Mucosa of stomach (tissue), 1 donor: ENCODE results near the gene ZFAND3.

Experiments
- H3K27me3 ChIP-seq: one replicate; pipeline ENCODE4 v1.7.0; 2013; ENCODE audit warnings: mild to moderate bottlenecking, low read length; ENCODE audit not compliant: control insufficient read depth, insufficient read depth
- H3K36me3 ChIP-seq: one replicate; pipeline ENCODE4 v1.7.0; 2013; ENCODE audit warnings: low read length; ENCODE audit not compliant: control insufficient read depth, insufficient read depth
- H3K4me1 ChIP-seq: one replicate; pipeline ENCODE4 v1.7.0; 2013; ENCODE audit warnings: mild to moderate bottlenecking, low read length; ENCODE audit not compliant: control insufficient read depth, insufficient read depth
- H3K4me3 ChIP-seq: one replicate; pipeline ENCODE4 v1.7.0; 2013; ENCODE audit warnings: low read length
- H3K9ac ChIP-seq: one replicate; pipeline ENCODE4 v1.7.0; 2013; ENCODE audit warnings: mild to moderate bottlenecking, low read length, moderate library complexity
- H3K9me3 ChIP-seq: one replicate; pipeline ENCODE4 v1.7.0; 2013; ENCODE audit warnings: mild to moderate bottlenecking, low read length, moderate library complexity; ENCODE audit not compliant: control insufficient read depth
- donor health status: Pancreatic carcinoma.

ZFAND3 gene

DNA sequence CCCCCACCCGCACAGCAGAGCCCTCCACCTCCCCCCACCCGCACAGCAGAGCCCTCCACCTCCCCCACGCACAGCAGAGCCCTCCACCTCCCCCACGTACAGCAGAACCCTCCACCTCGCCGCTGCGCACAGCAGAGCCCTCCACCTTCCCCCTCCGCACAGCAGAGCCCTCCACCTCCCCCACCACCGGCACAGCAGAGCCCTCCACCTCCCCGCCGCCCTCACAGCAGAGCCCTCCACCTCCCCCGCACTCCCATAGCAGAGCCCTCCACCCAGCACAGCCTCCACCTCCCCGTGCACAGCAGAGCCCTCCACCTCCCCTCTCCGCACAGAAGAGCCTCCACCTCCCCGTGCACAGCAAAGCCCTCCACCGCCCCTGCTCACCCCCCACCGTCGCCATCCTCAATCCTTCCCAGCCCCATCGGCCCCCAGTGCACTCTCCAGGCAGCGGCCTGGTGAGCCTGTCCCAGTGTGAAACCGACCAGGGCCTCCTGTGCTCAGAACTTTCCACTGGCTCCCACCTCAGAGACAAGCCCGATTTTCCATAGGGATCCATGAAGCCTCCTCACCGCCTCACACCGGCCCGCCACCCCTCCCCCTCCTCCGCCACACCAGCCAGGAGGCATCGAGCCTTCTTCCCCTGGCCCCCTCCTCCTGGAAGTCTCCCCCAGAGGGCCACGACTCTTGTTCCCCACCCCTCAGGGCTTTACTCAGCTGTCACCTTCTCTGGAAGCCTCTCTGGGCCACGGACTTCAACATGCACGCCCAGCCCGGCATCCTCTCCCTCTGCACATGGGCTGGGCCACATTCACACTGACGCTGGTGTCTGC, 347.1 kb downstream of the ZFAND3 start:
- H3K4me3 ChIP-seq: no peak overlapping the region
- H3K36me3 ChIP-seq: no peaks in the 10 kb centered on the region
- no peaks in the 10 kb centered on the region for H3K27me3 ChIP-seq
- H3K4me1 ChIP-seq: peaks cover 11% of the 10 kb centered on the region
- no peaks in the 10 kb centered on the region for H3K9me3 ChIP-seq
- no peak overlapping the region for H3K9ac ChIP-seq

DNA sequence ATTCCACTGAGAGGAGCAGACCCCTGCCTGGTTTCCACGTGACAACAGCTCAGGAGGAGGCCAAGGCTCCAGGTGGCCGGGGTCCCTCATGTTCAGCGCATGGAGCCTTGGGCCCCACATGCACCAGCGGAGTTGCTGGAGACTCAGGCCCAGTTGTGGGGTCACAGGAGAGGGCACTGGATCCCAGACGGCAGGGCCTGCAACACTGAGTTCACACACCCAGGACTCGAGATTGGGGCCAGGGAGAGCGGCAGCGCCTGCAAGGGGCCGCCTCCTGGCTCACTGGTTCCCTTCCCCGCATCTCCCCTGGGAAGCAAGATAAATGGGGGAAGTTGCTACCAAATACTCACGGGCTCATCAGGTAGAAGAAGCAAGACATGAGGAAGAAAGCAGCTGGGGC, 348.1 kb downstream of the ZFAND3 start:
- H3K9ac ChIP-seq: no peak overlapping the region
- no peak overlapping the region for H3K4me3 ChIP-seq
- H3K4me1 ChIP-seq: peaks cover 11% of the 10 kb centered on the region

DNA sequence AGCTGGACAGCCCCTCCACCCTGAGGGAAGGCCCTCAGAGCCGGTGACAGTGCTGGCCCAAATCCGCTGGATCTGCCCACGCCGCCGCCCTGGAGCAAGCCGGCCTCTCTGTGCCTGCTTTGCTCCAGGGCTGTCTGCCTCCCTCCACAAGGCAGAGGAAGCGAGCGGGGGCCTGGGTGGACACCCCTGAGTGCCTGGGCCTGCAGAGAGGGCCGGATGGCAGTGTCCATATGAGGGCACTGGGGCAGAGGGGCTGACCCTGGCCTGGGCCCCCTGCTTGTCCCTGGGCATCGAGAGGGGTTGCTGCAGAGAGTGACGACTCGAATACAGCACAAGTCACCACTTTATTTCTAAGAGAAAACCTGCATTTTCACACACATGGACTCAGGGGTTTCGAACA, 348.6 kb downstream of the ZFAND3 start:
- Histone ChIP-seq H3K9ac (no peak overlapping the region), H3K27me3 (no peaks in the 10 kb centered on the region), H3K36me3 (no peaks in the 10 kb centered on the region), H3K4me1 (peaks cover 11% of the 10 kb centered on the region), H3K4me3 (no peak overlapping the region), H3K9me3 (no peaks in the 10 kb centered on the region)

More for the DNA sequence above, 348.1 kb downstream of the ZFAND3 start:
- Histone ChIP-seq H3K27me3 (no peaks in the 10 kb centered on the region), H3K9me3 (no peaks in the 10 kb centered on the region), H3K36me3 (no peaks in the 10 kb centered on the region)

DNA sequence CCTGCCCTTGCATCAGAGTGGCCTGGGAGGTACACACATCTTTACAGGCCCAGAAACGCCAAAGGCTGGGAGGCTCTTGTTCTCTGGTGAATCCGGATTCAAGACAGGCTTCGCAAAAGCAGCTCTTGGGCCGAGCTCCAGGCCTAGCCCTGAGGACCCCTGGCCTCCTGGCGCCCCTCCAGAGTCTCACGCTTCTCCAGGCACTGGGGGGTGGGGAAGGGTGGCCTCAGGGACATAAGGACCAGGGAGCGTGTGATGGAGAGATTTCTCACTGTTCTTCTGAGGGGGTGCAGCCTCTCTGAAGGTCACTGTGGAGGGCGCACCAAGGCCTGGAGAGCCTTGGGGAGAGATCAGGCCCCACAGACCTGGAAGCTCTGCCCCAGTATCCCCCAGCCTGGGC, 349.2 kb downstream of the ZFAND3 start:
- Histone ChIP-seq H3K27me3 (no peaks in the 10 kb centered on the region), H3K36me3 (no peaks in the 10 kb centered on the region), H3K4me1 (peaks cover 13% of the 10 kb centered on the region), H3K9me3 (no peaks in the 10 kb centered on the region), H3K4me3 (no peak overlapping the region), H3K9ac (no peak overlapping the region)

DNA sequence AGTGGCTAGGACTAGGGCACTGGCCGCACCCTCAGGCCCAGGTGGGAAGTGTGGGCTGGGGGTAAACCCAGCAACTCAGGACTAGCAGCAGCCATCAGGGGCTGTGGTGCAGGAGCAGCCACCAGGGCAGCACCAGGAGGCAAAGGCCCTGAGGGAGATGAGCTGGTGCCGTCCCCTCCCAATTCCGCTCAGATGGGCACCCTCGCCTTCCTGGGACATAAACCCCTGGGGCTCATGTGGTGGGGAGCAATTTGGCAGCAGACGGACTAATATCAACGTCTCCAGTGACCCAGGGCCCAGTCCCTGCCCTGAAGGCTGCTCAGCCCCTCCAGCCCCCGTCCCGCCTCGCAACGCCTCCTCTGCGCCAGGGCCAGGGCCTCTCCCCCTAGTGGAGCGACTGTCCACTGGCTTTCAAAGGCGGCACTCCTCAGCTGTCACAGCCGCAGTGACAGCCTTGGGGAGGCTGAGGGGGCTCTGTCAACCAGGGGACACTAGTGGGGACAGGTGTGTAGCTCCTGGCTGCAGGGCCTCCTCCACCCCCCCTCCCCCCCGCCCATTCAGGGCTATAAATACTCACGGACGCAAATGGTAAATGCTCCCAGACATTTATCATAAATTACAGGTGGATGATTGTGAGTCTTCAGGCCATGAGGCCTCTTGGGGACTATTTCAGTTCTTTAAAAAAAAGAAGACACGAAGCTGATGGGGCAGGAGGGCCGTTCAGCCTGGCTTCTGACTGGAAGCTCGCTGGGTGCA, 349.9 kb downstream of the ZFAND3 start:
- Histone ChIP-seq H3K4me3 (no peak overlapping the region), H3K9ac (no peak overlapping the region), H3K9me3 (no peaks in the 10 kb centered on the region), H3K36me3 (no peaks in the 10 kb centered on the region), H3K4me1 (peaks cover 10% of the 10 kb centered on the region), H3K27me3 (no peaks in the 10 kb centered on the region)

DNA sequence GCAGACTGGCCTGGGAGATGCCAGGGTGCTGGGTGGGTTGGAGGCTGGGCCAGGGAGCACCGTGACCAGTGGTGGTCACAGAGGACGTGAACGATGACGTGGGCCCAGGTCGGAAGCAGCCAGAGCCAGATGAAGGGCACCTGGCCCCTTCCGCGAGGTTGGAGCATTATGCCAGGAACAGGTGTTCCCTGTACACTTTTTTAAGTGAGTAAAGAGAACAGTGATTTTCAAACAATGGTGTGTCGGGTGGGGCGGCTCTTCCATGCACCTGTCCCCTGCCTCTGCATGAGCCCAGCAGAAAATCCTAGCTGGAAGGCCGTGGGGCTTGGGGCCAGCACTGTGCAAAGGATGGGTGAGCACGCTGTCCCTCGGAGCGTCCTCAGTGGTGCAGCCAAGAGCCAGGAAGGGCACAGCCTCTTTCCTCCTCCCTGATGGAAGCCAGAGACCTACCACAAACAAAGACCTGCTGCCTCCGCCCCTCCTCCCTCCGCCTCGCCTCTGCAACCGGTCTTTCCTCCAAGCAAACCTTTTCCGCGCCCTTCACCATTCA, 350.5 kb downstream of the ZFAND3 start:
- H3K4me3 ChIP-seq: no peak overlapping the region
- H3K4me1 ChIP-seq: peaks cover 10% of the 10 kb centered on the region
- H3K36me3 ChIP-seq: no peaks in the 10 kb centered on the region
- no peaks in the 10 kb centered on the region for H3K27me3 ChIP-seq
- H3K9me3 ChIP-seq: no peaks in the 10 kb centered on the region
- no peak overlapping the region for H3K9ac ChIP-seq

DNA sequence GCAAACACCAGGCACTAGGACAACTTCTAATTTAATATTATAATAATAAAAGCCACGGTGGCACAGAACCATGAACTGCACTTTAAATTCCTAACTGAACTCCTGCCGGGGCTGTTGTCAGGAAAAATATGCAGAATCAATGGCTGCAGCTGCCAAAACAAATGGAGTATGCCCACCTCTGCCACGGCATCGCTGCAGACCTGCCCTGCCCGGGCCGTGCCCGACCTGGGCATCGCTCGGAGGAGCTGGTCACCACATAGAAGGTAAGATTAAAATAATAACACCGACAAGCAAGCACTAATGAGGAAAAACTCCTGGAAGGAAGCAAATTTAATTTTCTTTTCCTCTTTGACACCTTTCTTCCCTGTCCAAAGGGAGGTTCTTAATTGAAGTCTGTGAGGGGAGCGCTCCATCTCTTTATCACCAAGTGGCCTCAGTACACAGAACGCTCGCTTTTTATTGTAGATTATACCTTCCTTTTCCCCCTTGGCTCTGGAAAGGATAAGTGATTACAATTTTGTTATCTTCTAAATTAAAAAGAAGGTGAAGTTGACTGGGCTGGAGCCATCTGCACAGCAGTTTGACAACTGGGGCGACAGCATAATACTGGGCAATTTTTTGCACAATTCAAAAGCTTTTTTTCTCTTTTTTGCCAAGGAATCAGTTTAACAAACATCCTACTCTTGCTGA, 351.3 kb downstream of the ZFAND3 start:
- H3K9ac ChIP-seq: no peak overlapping the region
- no peaks in the 10 kb centered on the region for H3K9me3 ChIP-seq
- peaks cover 10% of the 10 kb centered on the region for H3K4me1 ChIP-seq
- H3K36me3 ChIP-seq: no peaks in the 10 kb centered on the region
- H3K27me3 ChIP-seq: no peaks in the 10 kb centered on the region
- H3K4me3 ChIP-seq: no peak overlapping the region

DNA sequence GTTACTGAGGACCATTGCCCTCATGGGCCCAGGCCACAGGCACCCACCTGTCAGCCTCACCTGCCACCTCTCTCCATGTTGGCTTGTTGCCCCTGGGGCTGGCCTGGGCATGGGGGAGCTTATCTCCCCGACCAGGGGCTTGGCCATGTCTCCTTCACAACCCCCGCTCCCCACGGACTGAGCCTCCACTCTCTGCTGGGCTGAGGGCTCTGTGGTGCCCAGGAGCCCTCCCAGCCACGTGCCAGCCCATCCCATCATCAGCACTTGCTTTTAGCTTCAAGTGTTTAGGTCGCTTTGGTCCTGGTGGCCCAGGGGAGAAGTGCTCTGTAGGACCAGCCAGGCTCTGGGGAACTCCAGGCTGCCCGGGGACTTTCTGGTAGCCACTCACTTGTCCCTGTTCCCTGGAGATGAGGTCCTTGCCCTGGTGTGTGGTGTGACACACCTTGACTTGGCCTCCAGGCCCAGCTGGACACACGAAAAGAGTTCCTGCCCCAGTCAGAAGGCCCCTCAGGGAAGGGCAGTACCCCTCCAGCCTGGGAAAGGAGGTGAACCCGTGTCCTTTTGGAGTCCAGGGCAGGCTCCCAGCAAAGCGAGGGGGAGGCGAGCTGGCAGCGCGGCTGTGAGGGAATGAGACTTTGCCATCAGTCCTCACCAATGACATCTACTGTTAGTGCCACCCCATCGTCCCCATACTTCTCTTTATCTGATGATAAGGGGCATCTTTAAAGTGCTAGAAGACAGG, 352.6 kb downstream of the ZFAND3 start:
- no peaks in the 10 kb centered on the region for H3K9me3 ChIP-seq
- no peak overlapping the region for H3K9ac ChIP-seq
- no peaks in the 10 kb centered on the region for H3K27me3 ChIP-seq
- H3K4me3 ChIP-seq: no peak overlapping the region
- peaks cover 21% of the 10 kb centered on the region for H3K4me1 ChIP-seq
- H3K36me3 ChIP-seq: no peaks in the 10 kb centered on the region

DNA sequence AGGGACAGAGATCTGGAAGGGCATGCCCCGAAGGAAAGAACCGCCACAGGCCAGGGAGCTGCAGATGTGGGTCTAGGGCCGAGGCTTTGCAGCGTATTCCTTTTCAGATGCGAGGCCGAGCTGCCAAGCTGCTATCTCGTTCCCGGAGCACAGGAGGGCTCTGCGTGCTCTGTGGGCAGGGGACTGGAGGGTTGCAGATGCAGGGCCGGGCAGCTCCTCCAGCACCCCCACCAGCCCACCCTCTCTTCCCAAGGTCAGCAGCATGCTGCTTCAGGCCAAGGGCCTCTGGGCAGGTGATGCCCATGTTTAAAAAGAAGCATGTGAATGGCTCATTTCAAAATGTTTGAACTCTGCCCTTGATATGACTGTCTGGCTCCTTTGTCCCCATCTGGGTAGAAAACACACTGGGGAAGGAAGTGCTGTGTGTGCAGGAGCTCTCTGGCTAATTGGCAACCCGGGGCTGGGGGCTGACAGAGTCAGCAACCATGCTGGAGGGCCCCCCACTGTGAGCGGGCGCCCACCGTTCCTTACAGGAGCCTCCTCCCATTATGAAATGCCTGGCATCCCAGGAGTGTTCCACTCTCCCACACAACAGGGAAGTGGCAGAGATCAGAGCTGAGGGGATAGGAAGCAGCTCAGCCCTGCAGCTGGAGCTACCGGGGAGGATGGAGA, 353.3 kb downstream of the ZFAND3 start:
- Histone ChIP-seq H3K9me3 (no peaks in the 10 kb centered on the region), H3K36me3 (no peaks in the 10 kb centered on the region), H3K4me3 (no peak overlapping the region), H3K27me3 (no peaks in the 10 kb centered on the region), H3K9ac (no peak overlapping the region), H3K4me1 (peaks cover 28% of the 10 kb centered on the region)

DNA sequence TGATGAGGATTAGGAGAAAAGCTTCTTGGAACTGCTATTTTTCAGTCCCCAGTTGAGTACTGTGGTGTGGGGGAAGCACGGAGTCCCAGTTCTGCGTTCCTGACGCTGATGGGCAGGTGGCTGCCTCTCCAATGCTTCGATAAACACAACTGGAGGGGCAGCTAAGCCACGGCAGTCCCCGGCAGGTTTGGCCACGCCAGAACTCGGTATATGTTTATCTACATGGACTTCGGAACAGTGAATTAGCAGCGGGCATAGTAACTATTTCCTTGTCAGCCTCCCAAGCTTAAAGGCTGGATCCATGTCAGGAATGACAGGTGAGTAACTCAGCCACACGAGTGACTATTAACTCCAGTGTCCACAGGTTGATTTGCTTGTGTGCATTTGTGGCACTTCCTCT, 354.4 kb downstream of the ZFAND3 start:
- Histone ChIP-seq H3K9ac (no peak overlapping the region), H3K36me3 (no peaks in the 10 kb centered on the region)

DNA sequence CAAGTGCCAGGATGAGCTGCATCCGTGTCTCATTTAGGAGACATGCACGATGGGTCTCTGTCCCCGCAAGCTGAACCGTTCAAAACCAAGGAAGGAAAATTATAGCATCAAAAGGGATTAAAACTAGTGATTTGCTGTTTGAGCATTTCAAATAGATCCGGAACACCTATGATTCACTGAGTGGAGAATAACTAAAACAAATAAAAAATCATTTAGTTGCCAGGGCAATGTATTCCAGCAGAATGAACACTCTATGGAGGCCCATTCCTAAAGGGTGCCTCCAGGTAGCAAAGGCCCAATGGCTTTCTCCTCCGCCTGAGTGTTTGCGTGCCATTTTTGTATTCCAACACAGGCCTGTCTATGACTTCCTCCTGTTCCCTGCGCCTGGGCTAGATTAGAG, 354.8 kb downstream of the ZFAND3 start:
- Histone ChIP-seq H3K36me3 (no peaks in the 10 kb centered on the region), H3K9me3 (no peaks in the 10 kb centered on the region), H3K4me3 (no peak overlapping the region), H3K27me3 (no peaks in the 10 kb centered on the region), H3K4me1 (peaks cover 35% of the 10 kb centered on the region), H3K9ac (no peak overlapping the region)

More for the DNA sequence above, 354.4 kb downstream of the ZFAND3 start:
- Histone ChIP-seq H3K9me3 (no peaks in the 10 kb centered on the region), H3K4me1 (peaks cover 35% of the 10 kb centered on the region), H3K4me3 (no peak overlapping the region), H3K27me3 (no peaks in the 10 kb centered on the region)
